A549 (cell line): Measurements from ENCODE around the gene POLE.

Experiments used
- HOXA7 ChIP-seq: fragments of 250-450 bp; sonication (Bioruptor Pico); IDR thresholded peaks from 2 replicates; pipeline ENCODE4 v1.5.0; 2020; ENCODE audit warnings: mild to moderate bottlenecking, moderate library complexity
- JUNB ChIP-seq: fragments of >200 bp; sonication (Bioruptor Twin); formaldehyde crosslinking; IDR thresholded peaks from 2 replicates; pipeline ENCODE4 v1.6.1; 2016
- MYC ChIP-seq: IDR thresholded peaks from 2 replicates; pipeline ENCODE4 v1.6.1; 2012; ENCODE audit warnings: mild to moderate bottlenecking, inconsistent platforms, low read length, improper control_type of control experiment, borderline replicate concordance
- ZNF302 ChIP-seq: fragments of 250-450 bp; sonication (Bioruptor Pico); IDR thresholded peaks from 2 replicates; pipeline ENCODE4 v1.9.0; 2021; ENCODE audit warnings: inconsistent platforms, mild to moderate bottlenecking, moderate library complexity
- TF ChIP-seq, protein P1 (sequence below): fragments of >200 bp; sonication (Bioruptor Twin); formaldehyde crosslinking; IDR thresholded peaks from 3 replicates; pipeline ENCODE4 v1.5.1; 2016

DNA sequence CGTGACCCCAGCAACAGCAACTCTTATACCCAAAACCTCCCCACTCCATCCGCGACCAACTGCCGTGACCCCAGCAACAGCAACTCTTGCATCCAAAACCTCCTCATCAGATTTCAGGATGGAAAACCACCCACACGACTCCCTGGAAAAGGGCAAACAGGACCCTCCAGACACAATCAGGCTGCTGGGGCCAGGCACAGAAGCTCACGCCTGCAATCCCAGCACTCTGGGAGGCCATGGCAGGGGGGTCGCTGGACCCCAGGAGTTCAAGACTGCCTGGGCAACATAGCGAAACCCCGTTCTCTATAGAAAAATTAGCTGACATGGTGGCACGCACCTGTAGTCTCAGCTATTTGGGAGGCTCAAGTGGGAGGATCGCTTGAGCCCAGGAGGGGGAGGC is 43.2 kb upstream of the POLE start:
- TF ChIP-seq, protein P1, sequence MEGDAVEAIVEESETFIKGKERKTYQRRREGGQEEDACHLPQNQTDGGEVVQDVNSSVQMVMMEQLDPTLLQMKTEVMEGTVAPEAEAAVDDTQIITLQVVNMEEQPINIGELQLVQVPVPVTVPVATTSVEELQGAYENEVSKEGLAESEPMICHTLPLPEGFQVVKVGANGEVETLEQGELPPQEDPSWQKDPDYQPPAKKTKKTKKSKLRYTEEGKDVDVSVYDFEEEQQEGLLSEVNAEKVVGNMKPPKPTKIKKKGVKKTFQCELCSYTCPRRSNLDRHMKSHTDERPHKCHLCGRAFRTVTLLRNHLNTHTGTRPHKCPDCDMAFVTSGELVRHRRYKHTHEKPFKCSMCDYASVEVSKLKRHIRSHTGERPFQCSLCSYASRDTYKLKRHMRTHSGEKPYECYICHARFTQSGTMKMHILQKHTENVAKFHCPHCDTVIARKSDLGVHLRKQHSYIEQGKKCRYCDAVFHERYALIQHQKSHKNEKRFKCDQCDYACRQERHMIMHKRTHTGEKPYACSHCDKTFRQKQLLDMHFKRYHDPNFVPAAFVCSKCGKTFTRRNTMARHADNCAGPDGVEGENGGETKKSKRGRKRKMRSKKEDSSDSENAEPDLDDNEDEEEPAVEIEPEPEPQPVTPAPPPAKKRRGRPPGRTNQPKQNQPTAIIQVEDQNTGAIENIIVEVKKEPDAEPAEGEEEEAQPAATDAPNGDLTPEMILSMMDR: no peak
- TF ChIP-seq JUNB (no peak), MYC (no peak), HOXA7 (CRISPR knock-in tag) (no peak), ZNF302 (CRISPR knock-in tag) (no peak)
